ENCODE data around the gene MYO1E.
"Not testable (repeated sequence)": the region's sequence is repeated elsewhere in the genome, so short reads cannot be mapped to it uniquely, and the experiment has no call there.

Gene MYO1E

DNA sequence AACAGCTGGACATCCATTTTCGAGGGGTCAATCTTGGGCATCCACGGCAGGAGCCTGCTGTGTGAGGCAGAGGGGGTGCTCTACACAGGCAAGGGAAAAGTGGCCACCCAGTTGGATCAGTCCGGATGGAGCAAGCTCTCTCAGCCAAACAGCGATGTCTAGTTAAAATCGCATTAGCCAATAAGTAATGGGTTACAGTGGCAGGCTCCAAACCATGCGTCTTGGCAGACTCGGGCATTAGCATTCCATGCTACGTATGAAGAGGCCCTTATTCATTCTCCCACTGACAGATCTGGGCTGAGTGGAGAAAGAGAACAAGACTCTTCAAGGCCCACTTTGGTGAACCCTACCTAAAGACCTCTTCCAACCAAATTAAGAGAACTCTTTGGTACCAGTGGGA, 218.4 kb downstream of the MYO1E start:
- in situ Hi-C loops (cut with MboI; ENCODE audit: low pct_unique_long_range_greater_than_20kb, low sequenced_read_pairs, unreplicated experiment): no loop called here
- TF ChIP-seq, protein P1, sequence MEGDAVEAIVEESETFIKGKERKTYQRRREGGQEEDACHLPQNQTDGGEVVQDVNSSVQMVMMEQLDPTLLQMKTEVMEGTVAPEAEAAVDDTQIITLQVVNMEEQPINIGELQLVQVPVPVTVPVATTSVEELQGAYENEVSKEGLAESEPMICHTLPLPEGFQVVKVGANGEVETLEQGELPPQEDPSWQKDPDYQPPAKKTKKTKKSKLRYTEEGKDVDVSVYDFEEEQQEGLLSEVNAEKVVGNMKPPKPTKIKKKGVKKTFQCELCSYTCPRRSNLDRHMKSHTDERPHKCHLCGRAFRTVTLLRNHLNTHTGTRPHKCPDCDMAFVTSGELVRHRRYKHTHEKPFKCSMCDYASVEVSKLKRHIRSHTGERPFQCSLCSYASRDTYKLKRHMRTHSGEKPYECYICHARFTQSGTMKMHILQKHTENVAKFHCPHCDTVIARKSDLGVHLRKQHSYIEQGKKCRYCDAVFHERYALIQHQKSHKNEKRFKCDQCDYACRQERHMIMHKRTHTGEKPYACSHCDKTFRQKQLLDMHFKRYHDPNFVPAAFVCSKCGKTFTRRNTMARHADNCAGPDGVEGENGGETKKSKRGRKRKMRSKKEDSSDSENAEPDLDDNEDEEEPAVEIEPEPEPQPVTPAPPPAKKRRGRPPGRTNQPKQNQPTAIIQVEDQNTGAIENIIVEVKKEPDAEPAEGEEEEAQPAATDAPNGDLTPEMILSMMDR (IDR thresholded peaks at IDR 0.05; ENCODE audit: extremely low read depth, insufficient read depth, missing control alignments): no peak
- DNase-seq (ENCODE audit: low spot score): no peak

DNA sequence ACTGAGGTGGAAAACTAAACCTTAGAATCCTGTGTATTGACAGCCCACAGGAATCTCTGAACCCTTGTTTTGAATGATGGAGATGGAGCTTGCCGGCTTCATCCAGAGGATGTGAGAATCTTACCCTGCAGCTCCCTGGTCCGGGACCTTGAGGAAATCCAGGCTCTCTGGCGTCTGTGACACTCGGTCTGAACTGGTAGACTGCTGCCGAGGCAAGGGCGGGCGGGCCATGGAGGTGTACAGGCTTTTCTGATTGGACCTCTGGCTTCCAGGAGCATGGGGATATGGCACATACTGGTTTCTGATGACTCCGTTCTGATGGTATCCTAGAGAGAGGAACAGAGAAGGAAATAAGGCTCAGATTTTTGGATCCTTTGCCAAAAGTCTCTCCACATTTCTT, 219.2 kb downstream of the MYO1E start:
- TF ChIP-seq, protein P1 (IDR thresholded peaks at IDR 0.05; ENCODE audit: extremely low read depth, insufficient read depth, missing control alignments): no peak
- in situ Hi-C loops (cut with MboI; ENCODE audit: low pct_unique_long_range_greater_than_20kb, low sequenced_read_pairs, unreplicated experiment): no loop called here
- no peak for DNase-seq (ENCODE audit: low spot score)

DNA sequence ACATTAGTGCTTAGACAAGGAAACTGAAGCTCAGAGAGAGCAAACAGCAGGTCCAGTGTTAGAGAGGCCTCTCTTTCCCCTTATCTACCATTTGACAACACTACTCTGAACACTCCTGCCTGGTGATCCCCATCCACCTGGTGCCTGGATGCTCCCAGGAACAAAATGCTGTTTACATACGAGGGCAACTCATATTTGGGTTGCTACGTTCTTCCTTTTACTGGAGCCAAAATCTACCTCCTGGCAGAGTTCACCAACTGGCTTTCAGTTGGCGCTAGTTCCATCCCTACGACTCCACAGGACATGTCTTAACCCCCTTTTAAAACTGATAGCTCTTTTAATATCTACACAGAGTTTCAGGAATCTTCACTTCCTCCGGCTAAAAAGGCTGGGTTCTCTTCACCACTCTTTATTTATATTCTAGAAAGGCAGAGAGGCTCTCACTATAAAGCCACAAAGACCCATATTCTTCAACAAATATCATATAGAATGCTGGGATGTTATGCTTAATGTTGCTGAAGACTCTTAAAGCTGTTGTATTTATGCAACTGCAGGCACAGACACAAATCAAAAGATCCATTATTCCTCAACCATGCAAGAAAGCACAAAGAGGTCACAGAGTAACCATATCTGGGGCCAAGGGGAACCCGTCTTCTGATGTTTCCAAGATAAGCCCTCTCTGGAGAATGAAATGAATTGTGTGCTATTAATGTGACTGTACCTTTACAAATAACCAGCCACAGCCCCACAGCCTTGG, 219.8 kb downstream of the MYO1E start:
- TF ChIP-seq, protein P1 (IDR thresholded peaks at IDR 0.05; ENCODE audit: extremely low read depth, insufficient read depth, missing control alignments): no peak
- in situ Hi-C loops (cut with MboI; ENCODE audit: low pct_unique_long_range_greater_than_20kb, low sequenced_read_pairs, unreplicated experiment): no loop called here
- DNase-seq (ENCODE audit: low spot score): no peak

DNA sequence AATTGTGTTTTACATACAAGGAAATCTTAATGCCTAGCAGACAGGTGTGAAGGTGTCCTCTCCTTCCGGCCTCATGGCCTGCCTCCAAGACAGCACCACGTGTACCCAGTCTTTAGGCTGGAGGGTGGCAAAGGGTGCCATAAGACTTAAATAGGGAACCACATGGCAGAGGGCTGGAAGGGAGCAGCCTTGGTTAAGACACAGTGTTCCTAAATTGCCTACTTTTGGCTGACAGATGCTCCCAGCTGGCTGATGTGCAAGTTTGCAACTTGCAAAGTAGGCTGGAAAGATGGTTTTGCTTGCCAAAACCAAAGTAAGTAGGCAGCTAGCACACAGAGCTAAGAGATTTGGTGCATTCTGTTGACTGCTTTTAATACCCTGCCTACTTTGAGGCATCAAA, 222.5 kb downstream of the MYO1E start:
- in situ Hi-C loops (cut with MboI; ENCODE audit: low pct_unique_long_range_greater_than_20kb, low sequenced_read_pairs, unreplicated experiment): no loop called here
- DNase-seq (ENCODE audit: low spot score): no peak
- TF ChIP-seq, protein P1 (IDR thresholded peaks at IDR 0.05; ENCODE audit: extremely low read depth, insufficient read depth, missing control alignments): no peak

DNA sequence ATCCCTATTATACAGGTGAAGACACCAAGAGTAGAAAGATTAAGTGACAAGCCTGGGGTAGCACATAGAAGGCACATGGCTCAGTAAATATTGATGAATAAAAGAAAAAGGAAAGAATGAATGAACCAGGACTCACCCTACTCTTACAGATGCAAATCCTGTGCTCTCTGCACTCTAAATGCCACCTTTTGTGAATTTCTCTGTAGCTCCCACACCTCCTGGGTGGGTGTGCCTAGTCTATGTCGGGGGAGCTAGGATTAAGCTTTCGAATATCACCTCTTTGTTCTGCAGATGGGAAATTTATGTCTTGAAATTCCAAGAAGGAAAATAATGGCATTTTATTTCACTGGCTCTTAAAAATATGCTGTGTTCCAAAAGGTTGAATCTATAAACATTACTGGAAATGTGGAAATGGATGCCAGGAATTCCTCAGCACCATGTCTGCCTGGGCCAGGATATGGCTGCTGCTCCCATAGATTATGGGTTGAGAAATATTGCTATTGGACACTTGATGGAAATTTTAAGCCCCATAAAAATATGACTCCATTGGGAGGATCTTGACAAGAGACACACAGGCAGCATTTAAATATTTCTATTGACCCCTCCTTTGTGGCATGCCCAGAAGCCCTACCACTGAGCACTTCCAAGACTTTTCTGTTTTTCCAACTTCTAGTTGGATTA, 224.4 kb downstream of the MYO1E start:
- no peak for DNase-seq (ENCODE audit: low spot score)
- in situ Hi-C loops (cut with MboI; ENCODE audit: low pct_unique_long_range_greater_than_20kb, low sequenced_read_pairs, unreplicated experiment): no loop called here
- TF ChIP-seq, protein P1 (IDR thresholded peaks at IDR 0.05; ENCODE audit: extremely low read depth, insufficient read depth, missing control alignments): no peak

DNA sequence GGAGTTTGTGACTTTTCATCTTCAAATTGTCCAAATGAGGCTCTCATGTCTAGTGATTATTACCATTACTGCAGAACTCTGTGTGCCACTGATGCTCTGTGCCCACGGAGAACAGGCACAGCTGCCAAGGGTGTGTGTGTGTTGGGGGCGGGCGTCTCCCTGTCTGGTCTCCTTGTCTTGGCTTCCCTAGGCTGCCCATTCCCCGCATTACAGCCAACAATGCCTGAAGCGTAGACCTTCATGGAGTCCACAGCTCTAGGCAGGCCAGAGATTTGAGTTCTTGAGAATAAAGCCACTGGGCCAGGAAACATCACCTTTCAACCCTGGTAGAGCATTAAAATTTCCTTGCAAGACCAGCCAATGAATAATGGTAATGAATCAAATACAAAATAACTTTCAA, 225.0 kb downstream of the MYO1E start:
- in situ Hi-C loops (cut with MboI; ENCODE audit: low pct_unique_long_range_greater_than_20kb, low sequenced_read_pairs, unreplicated experiment): no loop called here
- no peak for DNase-seq (ENCODE audit: low spot score)
- TF ChIP-seq, protein P1 (IDR thresholded peaks at IDR 0.05; ENCODE audit: extremely low read depth, insufficient read depth, missing control alignments): no peak

DNA sequence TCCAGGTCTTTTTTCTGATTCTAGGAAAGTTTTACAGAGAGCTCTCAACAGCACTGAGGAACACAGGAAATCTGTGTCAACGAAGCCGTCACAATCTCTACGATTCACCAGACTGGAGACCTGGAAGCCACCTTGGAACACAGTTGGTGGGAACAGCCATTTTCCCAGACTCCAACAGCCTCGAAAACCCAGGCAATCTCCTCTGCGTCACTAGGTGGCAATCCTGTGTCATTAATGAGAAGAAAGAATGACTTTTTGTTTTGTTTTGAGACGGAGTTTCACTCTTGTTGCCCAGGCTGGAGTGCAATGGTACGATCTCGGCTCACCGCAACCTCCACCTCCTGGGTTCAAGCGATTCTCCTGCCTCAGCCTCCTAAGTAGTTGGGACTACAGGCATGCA, 228.1 kb downstream of the MYO1E start:
- DNase-seq (ENCODE audit: low spot score); in situ Hi-C loops (cut with MboI; ENCODE audit: low pct_unique_long_range_greater_than_20kb, low sequenced_read_pairs, unreplicated experiment): not testable (repeated sequence)

Measured in GM13977 (cell line).